ENCODE data around the gene FOXP4. TPM values are rescaled to one million over a fixed set of nuclear protein-coding genes. Genes with fewer than 3 reads are reported as not detected.

FOXP4 gene
- total and polyA plus RNA-seq, 2 of the 13 experiments (the other 11 are each of a cell fraction or from before 2014, with no cell fraction given): 11.0 to 12.4 TPM

GRCh38 chr6:41602864-41603608 is 56.9 kb downstream of the FOXP4 start (continued):
- TF ChIP-seq, protein P1, sequence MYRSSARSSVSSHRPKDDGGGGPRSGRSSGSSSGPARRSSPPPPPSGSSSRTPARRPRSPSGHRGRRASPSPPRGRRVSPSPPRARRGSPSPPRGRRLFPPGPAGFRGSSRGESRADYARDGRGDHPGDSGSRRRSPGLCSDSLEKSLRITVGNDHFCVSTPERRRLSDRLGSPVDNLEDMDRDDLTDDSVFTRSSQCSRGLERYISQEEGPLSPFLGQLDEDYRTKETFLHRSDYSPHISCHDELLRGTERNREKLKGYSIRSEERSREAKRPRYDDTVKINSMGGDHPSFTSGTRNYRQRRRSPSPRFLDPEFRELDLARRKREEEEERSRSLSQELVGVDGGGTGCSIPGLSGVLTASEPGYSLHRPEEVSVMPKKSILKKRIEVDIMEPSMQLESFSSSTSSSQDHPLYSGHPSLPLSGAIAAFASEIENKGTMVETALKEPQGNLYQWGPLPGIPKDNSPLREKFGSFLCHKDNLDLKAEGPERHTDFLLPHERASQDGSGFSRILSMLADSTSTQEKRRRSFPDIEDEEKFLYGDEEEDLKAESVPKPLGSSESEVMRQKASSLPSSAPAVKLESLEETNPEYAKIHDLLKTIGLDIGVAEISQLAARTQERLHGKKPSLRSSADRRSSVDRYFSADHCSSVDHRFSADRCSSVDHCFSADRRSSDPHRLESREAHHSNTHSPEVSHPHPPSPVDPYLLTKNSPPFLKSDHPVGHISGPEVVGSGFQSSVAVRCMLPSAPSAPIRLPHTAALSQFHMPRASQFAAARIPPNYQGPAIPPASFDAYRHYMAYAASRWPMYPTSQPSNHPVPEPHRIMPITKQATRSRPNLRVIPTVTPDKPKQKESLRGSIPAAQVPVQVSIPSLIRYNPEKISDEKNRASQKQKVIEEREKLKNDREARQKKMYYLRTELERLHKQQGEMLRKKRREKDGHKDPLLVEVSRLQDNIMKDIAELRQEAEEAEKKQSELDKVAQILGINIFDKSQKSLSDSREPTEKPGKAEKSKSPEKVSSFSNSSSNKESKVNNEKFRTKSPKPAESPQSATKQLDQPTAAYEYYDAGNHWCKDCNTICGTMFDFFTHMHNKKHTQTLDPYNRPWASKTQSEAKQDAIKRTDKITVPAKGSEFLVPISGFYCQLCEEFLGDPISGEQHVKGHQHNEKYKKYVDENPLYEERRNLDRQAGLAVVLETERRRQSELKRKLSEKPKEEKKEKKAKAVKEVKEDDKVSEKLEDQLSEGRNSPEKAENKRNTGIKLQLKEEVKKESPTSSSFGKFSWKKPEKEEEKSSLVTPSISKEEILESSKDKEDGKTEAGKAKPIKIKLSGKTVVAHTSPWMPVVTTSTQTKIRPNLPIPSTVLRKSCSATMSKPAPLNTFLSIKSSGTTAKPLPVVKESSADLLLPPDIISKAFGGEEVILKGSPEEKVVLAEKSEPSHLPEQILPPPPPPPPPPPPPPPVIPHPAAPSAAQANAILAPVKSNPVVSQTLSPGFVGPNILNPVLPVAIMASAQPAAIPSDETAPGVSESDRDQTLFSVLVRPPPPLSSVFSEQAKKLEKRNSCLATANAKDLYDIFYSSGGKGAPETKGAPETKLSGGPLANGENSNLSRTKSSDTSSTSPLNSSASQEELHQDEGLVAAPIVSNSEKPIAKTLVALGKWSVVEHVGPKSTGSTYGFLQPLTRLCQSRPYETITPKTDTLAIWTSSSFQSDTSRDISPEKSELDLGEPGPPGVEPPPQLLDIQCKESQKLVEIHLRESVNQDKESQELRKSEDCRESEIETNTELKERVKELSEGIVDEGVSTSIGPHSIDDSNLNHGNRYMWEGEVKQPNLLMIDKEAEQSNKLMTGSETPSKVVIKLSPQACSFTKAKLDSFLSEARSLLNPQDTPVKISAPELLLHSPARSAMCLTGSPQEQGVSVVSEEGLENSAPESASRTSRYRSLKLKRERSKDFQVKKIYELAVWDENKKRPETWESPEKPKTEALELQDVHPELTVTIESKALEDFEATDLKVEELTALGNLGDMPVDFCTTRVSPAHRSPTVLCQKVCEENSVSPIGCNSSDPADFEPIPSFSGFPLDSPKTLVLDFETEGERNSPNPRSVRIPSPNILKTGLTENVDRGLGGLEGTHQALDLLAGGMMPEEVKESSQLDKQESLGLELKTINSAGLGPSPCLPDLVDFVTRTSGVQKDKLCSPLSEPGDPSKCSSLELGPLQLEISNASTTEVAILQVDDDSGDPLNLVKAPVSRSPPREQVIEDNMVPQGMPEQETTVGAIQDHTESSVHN (CRISPR knock-in tag; IDR thresholded peaks at IDR 0.05): no peak
- TF ChIP-seq MIER2 (CRISPR knock-in tag; IDR thresholded peaks at IDR 0.05) (no peak), ZNF10 (CRISPR knock-in tag; IDR thresholded peaks at IDR 0.05; ENCODE audit: borderline replicate concordance, low read depth) (no peak), ZC3H4 (CRISPR knock-in tag; IDR thresholded peaks at IDR 0.05; ENCODE audit: borderline replicate concordance) (no peak), NFE2L1 (CRISPR knock-in tag; IDR thresholded peaks at IDR 0.05; ENCODE audit: borderline replicate concordance) (no peak), ZBTB39 (CRISPR knock-in tag; IDR thresholded peaks at IDR 0.05) (no peak), POGZ (CRISPR knock-in tag; IDR thresholded peaks at IDR 0.05) (no peak), ARID2 (CRISPR knock-in tag; IDR thresholded peaks at IDR 0.05; ENCODE audit: borderline replicate concordance) (no peak), YY1 (IDR thresholded peaks at IDR 0.05; ENCODE audit: insufficient read depth, insufficient replicate concordance, low read depth, low read length) (peak; percentile 61), SIX4 (CRISPR knock-in tag; IDR thresholded peaks at IDR 0.05) (no peak), XRCC5 (optimal IDR thresholded peaks at IDR 0.05; ENCODE audit: low read length) (peak; percentile 91), ZNF556 (CRISPR knock-in tag; IDR thresholded peaks at IDR 0.05; ENCODE audit: borderline replicate concordance) (peak; percentile 71; the same call in 1 of the 2 replicates), ZNF205 (CRISPR knock-in tag; IDR thresholded peaks at IDR 0.05) (peak; percentile 66; the same call in 1 of the 2 replicates), HNF4G (IDR thresholded peaks at IDR 0.05; ENCODE audit: borderline replicate concordance, low read depth, low read length) (no peak), HNF4G (CRISPR knock-in tag; IDR thresholded peaks at IDR 0.05; ENCODE audit: borderline replicate concordance, low read depth) (no peak)
- TF ChIP-seq, protein P2, sequence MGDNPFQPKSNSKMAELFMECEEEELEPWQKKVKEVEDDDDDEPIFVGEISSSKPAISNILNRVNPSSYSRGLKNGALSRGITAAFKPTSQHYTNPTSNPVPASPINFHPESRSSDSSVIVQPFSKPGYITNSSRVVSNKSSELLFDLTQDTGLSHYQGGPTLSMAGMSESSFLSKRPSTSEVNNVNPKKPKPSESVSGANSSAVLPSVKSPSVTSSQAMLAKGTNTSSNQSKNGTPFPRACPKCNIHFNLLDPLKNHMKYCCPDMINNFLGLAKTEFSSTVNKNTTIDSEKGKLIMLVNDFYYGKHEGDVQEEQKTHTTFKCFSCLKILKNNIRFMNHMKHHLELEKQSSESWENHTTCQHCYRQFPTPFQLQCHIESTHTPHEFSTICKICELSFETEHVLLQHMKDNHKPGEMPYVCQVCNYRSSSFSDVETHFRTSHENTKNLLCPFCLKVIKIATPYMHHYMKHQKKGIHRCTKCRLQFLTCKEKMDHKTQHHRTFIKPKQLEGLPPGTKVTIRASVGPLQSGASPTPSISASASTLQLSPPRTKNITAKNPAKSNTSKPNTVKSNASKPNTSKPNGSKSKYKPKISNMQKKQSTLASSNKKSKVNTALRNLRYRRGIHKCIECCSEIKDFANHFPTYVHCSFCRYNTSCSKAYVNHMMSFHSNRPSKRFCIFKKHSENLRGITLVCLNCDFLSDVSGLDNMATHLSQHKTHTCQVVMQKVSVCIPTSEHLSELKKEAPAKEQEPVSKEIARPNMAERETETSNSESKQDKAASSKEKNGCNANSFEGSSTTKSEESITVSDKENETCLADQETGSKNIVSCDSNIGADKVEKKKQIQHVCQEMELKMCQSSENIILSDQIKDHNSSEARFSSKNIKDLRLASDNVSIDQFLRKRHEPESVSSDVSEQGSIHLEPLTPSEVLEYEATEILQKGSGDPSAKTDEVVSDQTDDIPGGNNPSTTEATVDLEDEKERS (CRISPR knock-in tag; IDR thresholded peaks at IDR 0.05): no peak

Data from HepG2 (cell line).